ENCODE results near the gene AKT1S1.

The AKT1S1 gene

DNA sequence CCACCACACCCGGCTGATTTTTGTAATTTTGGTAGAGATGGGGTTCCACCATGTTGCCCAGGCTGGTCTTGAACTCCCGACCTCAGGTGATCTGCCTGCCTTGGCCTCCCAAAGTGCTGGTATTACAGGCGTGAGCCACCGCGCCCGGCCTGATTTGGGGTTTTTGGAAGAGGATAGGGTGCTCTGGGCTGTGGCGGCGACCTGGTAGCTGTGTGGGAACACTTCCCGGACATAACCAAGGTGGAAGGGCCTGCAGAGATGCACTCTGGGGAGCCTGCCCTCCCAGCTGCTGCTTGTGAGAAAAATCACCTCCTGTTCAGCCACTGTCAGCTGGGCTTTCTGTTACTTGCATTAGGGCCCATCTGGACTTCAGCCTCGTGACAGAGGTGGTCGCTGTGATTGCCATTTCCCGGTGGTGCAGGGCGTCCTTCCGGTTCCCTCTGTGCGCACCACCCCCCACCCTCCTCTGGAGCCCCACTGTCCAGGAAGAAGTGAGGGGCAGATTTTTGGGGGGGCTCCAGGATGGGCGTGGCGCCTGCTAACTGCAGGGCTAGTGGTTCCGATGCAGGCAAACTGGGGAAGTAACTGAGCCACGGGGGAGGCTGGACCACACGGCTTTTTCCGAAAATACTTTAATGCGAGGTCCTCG lies 12.0 kb upstream of the AKT1S1 start:
- Histone ChIP-seq H3K36me3 (ENCODE audit: insufficient read depth, low read length) (peaks cover 18% of the 10 kb centered on the region), H3K4me3 (ENCODE audit: low read length) (no peak overlapping the region), H3K4me1 (ENCODE audit: insufficient read depth, low read length) (peaks cover 7% of the 10 kb centered on the region; the same call in 1 of the 2 replicates), H3K9me3 (ENCODE audit: insufficient read depth, low read depth, low read length) (no peaks in the 10 kb centered on the region), H3K27ac (ENCODE audit: low read depth, low read length) (no peak overlapping the region), H3K9ac (ENCODE audit: low read depth, low read length) (no peak overlapping the region), H3K27me3 (ENCODE audit: insufficient read depth, low read length) (peaks cover 11% of the 10 kb centered on the region)
- 95% methylated on average over 23 of the region's 23 CpGs for WGBS

DNA sequence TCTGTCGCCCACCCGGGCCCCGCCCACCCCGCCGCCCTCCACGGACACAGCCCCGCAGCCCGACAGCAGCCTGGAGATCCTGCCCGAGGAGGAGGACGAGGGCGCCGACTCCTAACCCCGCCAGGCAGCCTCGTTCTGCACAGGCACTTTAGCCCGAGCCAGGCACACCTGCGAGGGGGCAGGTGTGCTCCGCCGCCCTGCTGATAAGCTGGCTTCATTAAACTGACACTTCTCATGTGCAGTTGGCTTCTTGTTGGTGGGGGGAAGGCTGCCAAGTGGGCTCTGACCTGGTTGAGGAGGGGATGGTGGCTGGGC lies 11.3 kb upstream of the AKT1S1 start:
- WGBS = 96% methylated on average over 18 of the region's 18 CpGs
- peaks cover 7% of the 10 kb centered on the region; the same call in 1 of the 2 replicates for H3K4me1 ChIP-seq (ENCODE audit: insufficient read depth, low read length)
- no peak overlapping the region for H3K4me3 ChIP-seq (ENCODE audit: low read length)
- no peak overlapping the region for H3K9ac ChIP-seq (ENCODE audit: low read depth, low read length)
- H3K27me3 ChIP-seq (ENCODE audit: insufficient read depth, low read length) = peaks cover 11% of the 10 kb centered on the region
- H3K36me3 ChIP-seq (ENCODE audit: insufficient read depth, low read length) = peaks cover 25% of the 10 kb centered on the region
- no peak overlapping the region for H3K27ac ChIP-seq (ENCODE audit: low read depth, low read length)
- H3K9me3 ChIP-seq (ENCODE audit: insufficient read depth, low read depth, low read length) = no peaks in the 10 kb centered on the region

GRCh38 chr19:49887665-49888509 lies 10.7 kb upstream of the AKT1S1 start:
- Histone ChIP-seq H3K4me3 (ENCODE audit: low read length) (no peak overlapping the region), H3K36me3 (ENCODE audit: insufficient read depth, low read length) (peaks cover 31% of the 10 kb centered on the region), H3K9me3 (ENCODE audit: insufficient read depth, low read depth, low read length) (no peaks in the 10 kb centered on the region), H3K4me1 (ENCODE audit: insufficient read depth, low read length) (peaks cover 7% of the 10 kb centered on the region; the same call in 1 of the 2 replicates), H3K27me3 (ENCODE audit: insufficient read depth, low read length) (peaks cover 11% of the 10 kb centered on the region), H3K9ac (ENCODE audit: low read depth, low read length) (no peak overlapping the region), H3K27ac (ENCODE audit: low read depth, low read length) (no peak overlapping the region)
- whole genome bisulfite sequencing = 94% methylated on average over 52 of the region's 54 CpGs

DNA sequence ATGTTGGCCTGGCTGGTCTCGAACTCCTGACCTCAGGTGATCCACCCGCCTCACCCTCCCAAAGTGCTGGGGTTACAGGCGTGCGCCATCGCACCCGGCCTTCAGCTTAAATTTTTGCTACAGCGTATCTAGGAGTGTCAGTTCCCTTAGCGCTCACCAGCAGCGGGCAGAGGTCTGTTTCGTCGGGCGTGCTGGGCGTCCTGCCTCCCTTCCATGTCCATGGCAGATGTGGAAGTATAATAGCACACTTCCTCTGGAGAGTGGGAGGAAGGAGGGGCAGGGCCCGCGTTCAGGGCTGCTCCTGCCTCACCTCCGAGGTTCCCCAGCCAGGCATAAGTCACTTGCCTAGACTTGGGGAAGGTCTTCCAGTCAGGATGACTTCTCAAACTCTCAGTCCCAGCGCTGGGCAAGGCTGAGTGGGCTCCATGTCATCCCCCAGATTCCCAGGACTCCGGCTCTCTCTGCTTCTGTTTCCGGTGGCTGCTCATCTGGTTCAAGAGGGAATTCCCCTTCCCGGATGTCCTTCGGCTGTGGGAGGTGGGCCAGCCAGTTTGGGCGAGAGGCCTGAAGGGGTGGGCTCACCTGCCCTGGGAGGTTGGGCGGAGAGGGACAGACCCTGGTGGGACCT lies 10.0 kb upstream of the AKT1S1 start:
- H3K36me3 ChIP-seq (ENCODE audit: insufficient read depth, low read length) = peaks cover 39% of the 10 kb centered on the region
- no peak overlapping the region for H3K9ac ChIP-seq (ENCODE audit: low read depth, low read length)
- H3K4me1 ChIP-seq (ENCODE audit: insufficient read depth, low read length) = peaks cover 7% of the 10 kb centered on the region; the same call in 1 of the 2 replicates
- peaks cover 11% of the 10 kb centered on the region for H3K27me3 ChIP-seq (ENCODE audit: insufficient read depth, low read length)
- no peak overlapping the region for H3K4me3 ChIP-seq (ENCODE audit: low read length)
- no peaks in the 10 kb centered on the region for H3K9me3 ChIP-seq (ENCODE audit: insufficient read depth, low read depth, low read length)
- H3K27ac ChIP-seq (ENCODE audit: low read depth, low read length) = no peak overlapping the region
- 93% methylated on average over 23 of the region's 23 CpGs for WGBS

DNA sequence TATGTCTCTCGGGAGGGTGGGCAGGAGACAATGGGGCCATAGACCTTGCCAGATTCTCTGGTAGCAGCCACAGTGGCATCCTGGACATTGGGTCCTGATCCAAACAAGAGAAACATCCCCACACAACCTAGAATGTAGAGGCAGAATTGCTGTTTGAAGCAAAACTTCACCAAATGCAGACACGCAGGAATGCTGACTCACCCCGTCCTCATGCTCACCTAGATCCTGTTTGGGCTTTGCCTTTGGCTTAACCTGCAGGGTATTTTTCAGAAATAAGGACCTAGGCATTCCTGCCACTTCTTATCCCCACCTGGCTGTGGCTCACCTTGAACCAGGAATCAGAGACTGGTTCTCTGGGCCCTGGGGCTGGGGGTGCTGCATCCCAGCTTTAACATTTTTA lies 7.6 kb upstream of the AKT1S1 start:
- H3K36me3 ChIP-seq (ENCODE audit: insufficient read depth, low read length) = peaks cover 61% of the 10 kb centered on the region
- H3K27me3 ChIP-seq (ENCODE audit: insufficient read depth, low read length) = peaks cover 9% of the 10 kb centered on the region
- H3K4me1 ChIP-seq (ENCODE audit: insufficient read depth, low read length) = no peaks in the 10 kb centered on the region
- 90% methylated on average over 3 of the region's 3 CpGs for WGBS
- H3K27ac ChIP-seq (ENCODE audit: low read depth, low read length) = no peak overlapping the region
- H3K9ac ChIP-seq (ENCODE audit: low read depth, low read length) = no peak overlapping the region
- no peaks in the 10 kb centered on the region for H3K9me3 ChIP-seq (ENCODE audit: insufficient read depth, low read depth, low read length)
- no peak overlapping the region for H3K4me3 ChIP-seq (ENCODE audit: low read length)

DNA sequence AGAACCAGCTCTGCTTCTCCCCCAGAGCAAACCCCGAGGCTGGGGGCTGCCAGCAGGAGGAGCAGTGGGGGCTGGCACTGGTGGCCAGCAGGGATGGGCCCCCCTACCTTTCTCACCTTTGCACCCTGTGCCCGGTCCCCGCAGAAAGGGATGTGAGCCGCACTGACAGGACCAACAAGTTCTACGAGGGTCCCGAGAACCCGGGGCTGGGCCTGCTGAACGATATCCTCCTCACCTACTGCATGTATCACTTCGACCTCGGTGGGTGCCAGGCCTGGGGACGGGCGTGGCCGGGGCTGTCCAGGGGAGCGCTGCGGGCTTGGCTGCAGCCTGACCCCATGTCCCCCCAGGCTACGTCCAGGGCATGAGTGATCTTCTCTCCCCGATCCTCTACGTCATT lies 7.0 kb upstream of the AKT1S1 start:
- 96% methylated on average over 18 of the region's 18 CpGs for WGBS
- Histone ChIP-seq H3K27me3 (ENCODE audit: insufficient read depth, low read length) (peaks cover 2% of the 10 kb centered on the region), H3K27ac (ENCODE audit: low read depth, low read length) (no peak overlapping the region), H3K9me3 (ENCODE audit: insufficient read depth, low read depth, low read length) (no peaks in the 10 kb centered on the region), H3K4me1 (ENCODE audit: insufficient read depth, low read length) (no peaks in the 10 kb centered on the region), H3K36me3 (ENCODE audit: insufficient read depth, low read length) (peaks cover 67% of the 10 kb centered on the region), H3K4me3 (ENCODE audit: low read length) (no peak overlapping the region), H3K9ac (ENCODE audit: low read depth, low read length) (no peak overlapping the region)

DNA sequence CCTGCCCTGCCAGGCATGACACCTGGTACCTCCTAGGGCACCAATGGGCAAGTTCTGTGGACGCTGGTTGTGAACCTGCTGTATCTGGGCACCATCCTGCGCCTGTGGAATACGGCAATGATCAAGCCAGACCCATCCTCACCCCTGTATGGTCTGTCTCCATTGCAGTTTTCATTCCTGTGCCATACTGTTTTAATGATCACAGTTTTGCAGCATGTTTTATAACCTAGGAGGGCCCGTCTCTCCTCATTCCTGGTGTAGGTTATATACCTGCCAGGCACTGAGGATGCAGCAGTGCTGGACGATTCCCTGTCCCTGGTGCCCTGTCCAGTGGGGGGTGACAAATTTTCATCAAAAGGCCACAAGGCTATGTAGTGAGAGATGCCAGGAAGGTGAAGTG lies 5.9 kb upstream of the AKT1S1 start:
- Histone ChIP-seq H3K9ac (ENCODE audit: low read depth, low read length) (no peak overlapping the region), H3K27me3 (ENCODE audit: insufficient read depth, low read length) (no peaks in the 10 kb centered on the region), H3K27ac (ENCODE audit: low read depth, low read length) (no peak overlapping the region), H3K4me1 (ENCODE audit: insufficient read depth, low read length) (peaks cover 5% of the 10 kb centered on the region), H3K4me3 (ENCODE audit: low read length) (no peak overlapping the region), H3K9me3 (ENCODE audit: insufficient read depth, low read depth, low read length) (no peaks in the 10 kb centered on the region), H3K36me3 (ENCODE audit: insufficient read depth, low read length) (peaks cover 72% of the 10 kb centered on the region)
- WGBS = 93% methylated on average over 5 of the region's 5 CpGs

DNA sequence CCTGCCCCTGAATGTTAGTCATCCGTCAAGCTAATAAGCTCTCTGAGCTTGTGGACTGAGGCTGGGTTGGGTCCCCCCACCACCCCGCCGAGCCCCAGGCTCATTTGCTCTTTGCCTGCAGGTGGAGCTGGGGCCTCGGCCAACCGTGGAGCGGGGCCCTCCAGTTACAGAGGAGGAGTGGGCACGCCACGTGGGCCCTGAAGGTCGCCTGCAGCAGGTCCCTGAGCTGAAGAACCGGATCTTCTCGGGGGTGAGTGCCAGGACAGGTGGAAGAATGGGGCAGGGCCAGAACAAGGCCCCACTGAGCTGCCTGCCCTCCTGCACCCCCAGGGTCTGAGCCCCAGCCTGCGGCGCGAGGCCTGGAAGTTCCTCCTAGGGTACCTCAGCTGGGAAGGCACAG lies 5.5 kb upstream of the AKT1S1 start:
- Histone ChIP-seq H3K36me3 (ENCODE audit: insufficient read depth, low read length) (peaks cover 72% of the 10 kb centered on the region), H3K27ac (ENCODE audit: low read depth, low read length) (no peak overlapping the region), H3K27me3 (ENCODE audit: insufficient read depth, low read length) (no peaks in the 10 kb centered on the region), H3K9me3 (ENCODE audit: insufficient read depth, low read depth, low read length) (no peaks in the 10 kb centered on the region), H3K4me1 (ENCODE audit: insufficient read depth, low read length) (peaks cover 5% of the 10 kb centered on the region), H3K9ac (ENCODE audit: low read depth, low read length) (no peak overlapping the region), H3K4me3 (ENCODE audit: low read length) (no peak overlapping the region)
- 97% methylated on average over 14 of the region's 14 CpGs for WGBS

DNA sequence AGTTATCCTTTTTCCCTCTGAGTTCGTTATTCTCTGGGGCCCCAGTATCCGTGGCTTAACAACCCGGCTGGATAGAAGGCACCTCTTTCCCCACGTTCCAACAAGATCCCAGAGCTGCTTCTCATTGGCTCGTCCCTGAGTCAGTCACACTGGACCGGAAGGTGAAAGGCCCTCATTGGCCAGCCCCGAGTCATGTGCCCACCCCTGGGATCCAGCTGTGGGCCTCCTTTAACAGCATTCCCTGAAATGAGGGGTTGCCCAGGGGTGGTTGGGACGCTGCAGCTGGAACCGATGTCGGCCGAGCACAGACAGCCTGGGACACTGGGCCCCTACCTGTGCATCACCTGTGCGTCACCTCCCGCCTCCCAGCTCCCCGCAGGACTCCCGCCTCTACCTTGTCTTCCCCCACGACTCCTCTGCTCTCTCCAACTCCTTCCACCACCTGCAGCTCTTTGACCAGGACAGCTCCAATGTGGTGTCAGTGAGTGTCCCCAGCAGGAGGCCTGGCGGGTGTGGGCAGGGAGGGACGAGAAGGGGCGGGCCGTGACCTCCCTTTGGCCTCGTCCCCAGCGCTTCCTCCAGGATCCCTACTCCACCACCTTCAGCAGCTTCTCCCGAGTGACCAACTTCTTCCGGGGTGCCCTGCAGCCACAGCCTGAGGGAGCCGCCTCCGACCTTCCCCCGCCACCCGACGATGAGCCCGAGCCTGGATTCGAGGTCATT lies 4.7 kb upstream of the AKT1S1 start:
- no peaks in the 10 kb centered on the region for H3K9me3 ChIP-seq (ENCODE audit: insufficient read depth, low read depth, low read length)
- H3K27me3 ChIP-seq (ENCODE audit: insufficient read depth, low read length) = no peaks in the 10 kb centered on the region
- H3K4me3 ChIP-seq (ENCODE audit: low read length) = no peak overlapping the region
- 94% methylated on average over 31 of the region's 31 CpGs for WGBS
- peaks cover 5% of the 10 kb centered on the region for H3K4me1 ChIP-seq (ENCODE audit: insufficient read depth, low read length)
- peaks cover 72% of the 10 kb centered on the region for H3K36me3 ChIP-seq (ENCODE audit: insufficient read depth, low read length)
- H3K9ac ChIP-seq (ENCODE audit: low read depth, low read length) = no peak overlapping the region
- H3K27ac ChIP-seq (ENCODE audit: low read depth, low read length) = no peak overlapping the region

DNA sequence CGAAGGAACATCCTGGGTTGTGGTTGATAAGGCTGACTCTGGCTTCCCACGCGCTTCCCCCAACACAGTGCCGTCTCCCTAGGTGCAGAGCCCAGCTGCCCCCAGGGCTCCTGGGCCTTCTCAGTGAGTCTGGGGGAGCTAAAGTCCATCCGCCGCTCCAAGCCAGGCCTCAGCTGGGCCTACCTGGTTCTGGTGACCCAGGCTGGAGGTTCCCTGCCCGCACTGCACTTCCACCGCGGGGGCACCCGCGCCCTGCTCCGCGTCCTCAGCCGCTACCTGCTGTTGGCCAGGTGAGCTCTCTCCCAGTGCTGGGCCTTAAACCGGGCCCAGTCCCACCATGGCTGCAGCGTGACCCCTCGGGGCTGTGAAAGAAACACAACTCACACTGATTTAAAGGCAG lies 4.0 kb upstream of the AKT1S1 start:
- Histone ChIP-seq H3K9ac (ENCODE audit: low read depth, low read length) (no peak overlapping the region), H3K36me3 (ENCODE audit: insufficient read depth, low read length) (peaks cover 68% of the 10 kb centered on the region)

More for the DNA sequence above, 4.0 kb upstream of the AKT1S1 start:
- Histone ChIP-seq H3K4me1 (ENCODE audit: insufficient read depth, low read length) (peaks cover 5% of the 10 kb centered on the region), H3K27ac (ENCODE audit: low read depth, low read length) (no peak overlapping the region), H3K9me3 (ENCODE audit: insufficient read depth, low read depth, low read length) (no peaks in the 10 kb centered on the region), H3K4me3 (ENCODE audit: low read length) (no peak overlapping the region), H3K27me3 (ENCODE audit: insufficient read depth, low read length) (no peaks in the 10 kb centered on the region)
- 96% methylated on average over 16 of the region's 17 CpGs for WGBS

Measured in HUES64 (cell line).